CD14-positive monocyte (primary cell): ENCODE results near the gene AIRE. TPM values are rescaled to one million over a fixed set of nuclear protein-coding genes. Genes with fewer than 3 reads are reported as not detected.

Experiments
- DNase-seq, 3 donors: peaks; one replicate each; pipeline ENCODE4 v3.0.0-alpha.2; 2011 to 2022
- H2AFZ ChIP-seq: 2 replicates; pipeline ENCODE4 v1.6.0; 2012; ENCODE audit warnings: mild to moderate bottlenecking, low read depth, low read length, inconsistent platforms; ENCODE audit not compliant: insufficient read depth, poor library complexity, severe bottlenecking
- H3K27ac ChIP-seq, 2 donors: 1 replicate in 1 of 2; 2 replicates in 1 of 2; pipeline ENCODE4 v1.5.1; 2012 to 2013; ENCODE audit warnings: low read length in 2 of 2, control low read depth in 1 of 2, inconsistent platforms in 1 of 2, low read depth in 1 of 2, mild to moderate bottlenecking in 1 of 2
- H3K27me3 ChIP-seq, 2 donors: one replicate each; pipeline versions ENCODE4 v1.6.0 to v1.6.1; 2011 to 2013; ENCODE audit warnings: low read length in 2 of 2; ENCODE audit not compliant: control insufficient read depth in 2 of 2, insufficient read depth in 2 of 2
- H3K36me3 ChIP-seq, 2 donors: replicated peaks in 1 of 2; 1 replicate in 1 of 2; 2 replicates in 1 of 2; pipeline versions ENCODE4 v1.5.1 to v1.6.1; 2012 to 2013; ENCODE audit warnings: low read length in 2 of 2, control low read depth in 1 of 2, inconsistent platforms in 1 of 2, mild to moderate bottlenecking in 1 of 2; ENCODE audit not compliant: insufficient read depth in 2 of 2, control insufficient read depth in 1 of 2
- H3K4me1 ChIP-seq, 2 donors: 1 replicate in 1 of 2; 2 replicates in 1 of 2; pipeline versions ENCODE4 v1.5.1 to v1.6.1; 2012 to 2013; ENCODE audit warnings: low read length in 2 of 2, control low read depth in 1 of 2, inconsistent platforms in 1 of 2, mild to moderate bottlenecking in 1 of 2, moderate library complexity in 1 of 2; ENCODE audit not compliant: insufficient read depth in 2 of 2, control insufficient read depth in 1 of 2
- H3K4me2 ChIP-seq: replicated peaks from 2 replicates; pipeline ENCODE3; 2012; ENCODE audit warnings: low read length, moderate library complexity, mild to moderate bottlenecking; ENCODE audit not compliant: poor library complexity, severe bottlenecking; ENCODE audit errors: extremely low read depth
- H3K4me3 ChIP-seq, 3 experiments: fragments of 200-600 bp in 1 of 3; sonication (generic) in 1 of 3; replicated peaks in 1 of 3; 1 replicate in 2 of 3; 2 replicates in 1 of 3; pipeline ENCODE4 v1.5.1; 2011 to 2013; ENCODE audit warnings: low read length in 3 of 3, mild to moderate bottlenecking in 3 of 3, control low read depth in 2 of 3, low read depth in 2 of 3, inconsistent platforms in 1 of 3, moderate library complexity in 1 of 3
- H3K79me2 ChIP-seq: 2 replicates; pipeline ENCODE4 v1.6.0; 2012; ENCODE audit warnings: mild to moderate bottlenecking, control low read depth, inconsistent platforms, low read length, moderate library complexity; ENCODE audit not compliant: insufficient read depth
- H3K9ac ChIP-seq: 2 replicates; pipeline ENCODE4 v1.6.0; 2017; ENCODE audit warnings: low read length, mild to moderate bottlenecking; ENCODE audit not compliant: insufficient read depth, poor library complexity, severe bottlenecking
- H3K9me3 ChIP-seq, 2 donors: replicated peaks in 1 of 2; 1 replicate in 1 of 2; 2 replicates in 1 of 2; pipeline versions ENCODE4 v1.5.1 to v1.6.1; 2012 to 2013; ENCODE audit warnings: low read length in 2 of 2, control low read depth in 1 of 2; ENCODE audit not compliant: control insufficient read depth in 1 of 2, insufficient read depth in 1 of 2
- H4K20me1 ChIP-seq: 2 replicates; pipeline ENCODE4 v1.6.0; 2012; ENCODE audit warnings: mild to moderate bottlenecking, low read length, control low read depth, moderate library complexity; ENCODE audit not compliant: insufficient read depth
- H3K27ac Mint-ChIP-seq, 7 donors: one replicate each; pipeline ENCODE4 v1.8.0; 2020; ENCODE audit warnings: mild to moderate bottlenecking in 7 of 7, mixed read lengths in 7 of 7, moderate library complexity in 6 of 7, inconsistent platforms in 2 of 7
- H3K27me3 Mint-ChIP-seq, 3 donors: one replicate each; pipeline ENCODE4 v1.8.0; 2021 to 2022; ENCODE audit warnings: low read depth in 3 of 3, mild to moderate bottlenecking in 3 of 3, mixed read lengths in 3 of 3, moderate library complexity in 3 of 3, inconsistent platforms in 1 of 3
- H3K36me3 Mint-ChIP-seq, 2 donors: one replicate each; pipeline ENCODE4 v1.8.0; 2020; ENCODE audit warnings: mixed read lengths in 2 of 2, inconsistent platforms in 1 of 2, mild to moderate bottlenecking in 1 of 2
- H3K4me1 Mint-ChIP-seq: one replicate; pipeline ENCODE4 v1.8.0; 2020; ENCODE audit warnings: mild to moderate bottlenecking, mixed read lengths
- H3K4me3 Mint-ChIP-seq, 2 donors: one replicate each; pipeline ENCODE4 v1.8.0; 2020; ENCODE audit warnings: mild to moderate bottlenecking in 2 of 2, mixed read lengths in 2 of 2, moderate library complexity in 1 of 2
- H3K9me3 Mint-ChIP-seq, 7 donors: one replicate each; pipeline ENCODE4 v1.8.0; 2020 to 2022; ENCODE audit warnings: mixed read lengths in 7 of 7, mild to moderate bottlenecking in 6 of 7, moderate library complexity in 6 of 7, inconsistent platforms in 2 of 7
- CTCF ChIP-seq: fragments of 200-600 bp; IDR thresholded peaks from one replicate; pipeline ENCODE4 v1.8.0; 2022; ENCODE audit warnings: antibody characterized with exemption, mild to moderate bottlenecking
- WGBS: methylation state at CpG from one replicate; pipeline ENCODE4 v1.1.5; 2013; ENCODE audit warnings: missing lambda C conversion rate; ENCODE audit not compliant: insufficient coverage; 5-methylcytosine and 5-hydroxymethylcytosine counted together
- intact Hi-C, 2 donors: fragments of 100-400 bp; cut with micrococcal nuclease; formaldehyde crosslinking; loops; one replicate each; pipeline versions ENCODE4 v1.15.0 to v1.15.1; 2023
- polyA plus RNA-seq, 3 donors: library from polyadenylated mRNA; depleted of rRNA in 1 of 3; unstranded in 2 of 3; stranded (reverse) in 1 of 3; fragments of 300-500 nt in 2 of 3; fragments of >200 nt in 1 of 3; fragmentation: Illumina TruSeq in 2 of 3; gene quantifications; 1 replicate in 2 of 3; 2 replicates in 1 of 3; pipeline ENCODE4 v1.2.3, GENCODE V29; 2012 to 2021

AIRE gene
- polyA plus RNA-seq, 3 donors: not detected

DNA sequence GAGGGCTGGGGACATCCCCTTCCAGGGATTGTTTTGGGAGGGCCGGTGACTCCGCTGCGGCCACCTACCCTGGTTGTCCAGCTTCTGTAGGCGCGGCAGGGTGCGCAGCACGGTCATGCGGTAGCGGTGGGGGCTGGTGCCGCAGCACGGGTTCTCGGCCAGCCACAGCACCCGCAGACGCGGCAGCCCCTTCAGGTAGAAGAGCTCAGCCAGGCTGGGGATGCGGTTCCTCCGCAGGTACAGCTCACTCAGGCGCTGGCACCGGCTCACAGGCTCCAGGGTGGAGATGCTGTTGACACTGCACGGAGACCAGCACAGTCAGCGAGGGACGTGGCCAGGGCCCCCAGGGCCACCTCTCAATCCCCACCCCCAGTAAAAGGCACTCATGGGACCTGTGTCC lies 47.3 kb downstream of the AIRE start:
- Mint-ChIP-seq H3K4me3 (no peak overlapping the region), H3K4me1 (no peaks in the 10 kb centered on the region), H3K36me3 (peaks cover 22 to 26% of the 10 kb centered on the region in 2 donors), H3K27ac (no peak overlapping the region), H3K27me3 (peaks cover 0 to 2% (median 1%) of the 10 kb centered on the region in 3 donors), H3K9me3 (no peaks in the 10 kb centered on the region)
- Histone ChIP-seq H3K4me3 (no peak overlapping the region), H2AFZ (no peak overlapping the region), H3K27ac (no peak overlapping the region), H3K79me2 (no peaks in the 10 kb centered on the region), H4K20me1 (peaks cover 8% of the 10 kb centered on the region), H3K36me3 (peaks cover 0 to 21% of the 10 kb centered on the region in 2 donors), H3K9me3 (no peaks in the 10 kb centered on the region), H3K4me1 (peaks cover 0 to under 1% of the 10 kb centered on the region in 2 donors), H3K9ac (no peak overlapping the region), H3K4me2 (no peak overlapping the region), H3K27me3 (no peaks in the 10 kb centered on the region)
- DNase-seq: no peak
- no peak for TF ChIP-seq CTCF
- WGBS: 98% methylated on average over 22 of the region's 22 CpGs
- intact Hi-C loops: loop anchor here in 1 of 2 donors (10.0 kb wide), 2 partner anchors 52 to 548 kb away; partner anchors contain the start of gene RRP1

DNA sequence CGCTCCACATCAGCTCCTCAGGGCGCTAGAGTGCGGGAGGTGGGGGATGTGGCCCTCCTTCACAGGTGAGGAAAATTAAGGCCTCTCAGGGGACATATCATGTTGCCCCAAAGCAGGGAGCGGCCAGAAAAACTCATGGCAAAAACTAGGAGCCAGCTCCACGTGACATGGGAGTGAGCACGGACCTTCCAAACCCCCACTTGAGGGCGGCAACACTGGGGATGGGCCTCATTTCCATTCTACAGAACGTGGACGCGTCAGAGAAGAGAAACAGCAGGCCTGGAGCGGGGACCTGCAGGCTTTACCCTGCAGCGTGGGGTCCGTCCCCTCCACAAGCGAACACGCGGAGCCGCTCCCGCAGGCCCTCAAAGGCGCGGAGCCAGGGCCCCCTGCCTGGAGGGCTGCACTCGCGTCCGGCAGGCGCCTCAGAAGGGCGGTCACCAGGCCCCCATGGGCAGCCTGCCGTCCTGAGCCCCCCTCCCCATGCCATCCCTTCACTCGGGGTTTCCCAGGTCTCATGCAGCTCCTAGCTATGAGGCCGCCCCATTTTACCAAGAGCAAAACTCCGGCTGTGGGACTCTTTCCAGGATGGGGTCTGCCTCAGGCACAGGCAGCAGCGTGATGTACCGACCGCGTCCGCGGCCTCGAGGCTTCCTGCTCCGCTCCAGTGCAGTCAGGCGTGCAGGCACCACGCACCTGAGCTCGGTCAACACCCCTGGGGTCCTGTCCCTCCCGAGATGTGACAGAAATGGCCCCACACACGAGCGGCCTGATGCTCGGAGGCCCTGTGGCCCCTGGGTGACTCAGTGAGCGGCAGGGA lies 48.0 kb downstream of the AIRE start:
- H3K27ac Mint-ChIP-seq: no peak overlapping the region
- peaks cover 4 to 6% of the 10 kb centered on the region in 2 donors for H3K4me1 ChIP-seq
- H4K20me1 ChIP-seq: peaks cover 11% of the 10 kb centered on the region
- H3K9ac ChIP-seq: no peak overlapping the region
- intact Hi-C loops: loop anchor here in 1 of 2 donors (10.0 kb wide), 2 partner anchors 51 to 549 kb away; partner anchors contain the start of gene RRP1
- no peak for TF ChIP-seq CTCF
- no peak overlapping the region for H3K27ac ChIP-seq
- no peak for DNase-seq
- no peak overlapping the region for H3K4me3 Mint-ChIP-seq
- peaks cover 0 to 2% (median 1%) of the 10 kb centered on the region in 3 donors for H3K27me3 Mint-ChIP-seq
- no peak overlapping the region for H3K4me2 ChIP-seq
- no peaks in the 10 kb centered on the region for H3K9me3 ChIP-seq
- H3K9me3 Mint-ChIP-seq: no peaks in the 10 kb centered on the region
- 93% methylated on average over 41 of the region's 45 CpGs for WGBS
- peaks cover 22% of the 10 kb centered on the region in 2 donors for H3K36me3 Mint-ChIP-seq
- H3K79me2 ChIP-seq: no peaks in the 10 kb centered on the region
- H3K4me3 ChIP-seq: no peak overlapping the region
- no peak overlapping the region for H2AFZ ChIP-seq
- H3K27me3 ChIP-seq: no peaks in the 10 kb centered on the region
- H3K4me1 Mint-ChIP-seq: peaks cover 3% of the 10 kb centered on the region
- H3K36me3 ChIP-seq: peaks cover 0 to 21% of the 10 kb centered on the region in 2 donors
